Stomach (tissue), 4 donors: ENCODE data around the gene ADORA1.

Experiments
- CTCF ChIP-seq, 7 experiments: fragments of 450-650 bp in 4 of 7; fragments of 200-600 bp in 3 of 7; sonication (generic) in 3 of 7; IDR thresholded peaks; one replicate each; pipeline ENCODE4 v1.5.1; 2016 to 2019; ENCODE audit warnings: antibody characterized with exemption in 7 of 7, control low read depth in 2 of 7, mild to moderate bottlenecking in 1 of 7
- POLR2A ChIP-seq, 4 donors: fragments of 450-650 bp; IDR thresholded peaks; one replicate each; pipeline ENCODE4 v1.6.1; 2016; ENCODE audit warnings: antibody characterized with exemption in 4 of 4, control low read depth in 2 of 4, mild to moderate bottlenecking in 1 of 4, moderate library complexity in 1 of 4

GRCh38 chr1:203179667-203180005 lies 52.1 kb downstream of the ADORA1 start:
- TF ChIP-seq CTCF (IDR thresholded peaks at IDR 0.05) (no peak), POLR2A (IDR thresholded peaks at IDR 0.05) (no peak)
